ENCODE measurements around the gene LHFPL5. TPM values are rescaled to one million over a fixed set of nuclear protein-coding genes. Genes with fewer than 3 reads are reported as not detected.

Gene LHFPL5
- total and polyA plus RNA-seq, 2 of the 8 experiments (the other 6 are each of a cell fraction or from before 2014, with no cell fraction given): 0.03 TPM; not detected in 1

DNA sequence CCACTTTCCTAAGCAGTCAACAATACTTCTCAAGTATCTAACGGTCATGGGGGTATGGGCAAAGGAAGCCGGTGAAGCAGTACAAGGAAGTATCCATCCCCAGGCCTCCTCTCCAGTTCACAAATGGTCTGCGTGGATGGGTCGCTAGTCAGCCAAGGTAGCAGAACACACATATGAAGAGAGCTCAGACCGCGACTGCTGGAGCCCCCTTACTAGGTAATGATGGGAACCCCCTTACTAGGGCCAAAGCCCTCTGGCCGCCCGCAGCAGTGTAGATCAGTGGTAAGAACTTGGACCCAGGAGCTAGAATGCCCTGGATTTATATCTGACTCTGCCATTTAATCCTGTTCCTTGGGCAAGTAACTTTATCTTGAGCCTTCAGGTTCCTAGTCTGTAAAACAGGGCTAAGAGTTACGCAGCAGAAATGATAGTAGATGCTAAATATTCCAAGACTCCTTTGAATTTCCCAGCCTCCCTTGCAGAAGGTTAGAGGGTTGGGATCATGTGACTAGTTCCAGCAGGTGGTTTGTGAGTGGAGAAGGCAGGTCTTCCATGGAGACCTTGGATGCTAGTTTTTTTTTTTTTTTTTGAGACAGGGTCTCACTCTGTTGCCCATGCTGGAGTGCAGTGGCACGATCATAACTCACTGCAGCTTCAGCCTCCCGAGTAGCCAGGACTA is 30.9 kb upstream of the LHFPL5 start (continued):
- no peak for TF ChIP-seq POLR2AphosphoS5 (IDR thresholded peaks at IDR 0.05; ENCODE audit: low read depth, low read length)

All from H1 (cell line).